ENCODE results near the gene CST9L.

- no peak for TF ChIP-seq EZH2 (IDR thresholded peaks at IDR 0.05; ENCODE audit: low read depth)
- TF ChIP-seq CTCF (conservative IDR thresholded peaks at IDR 0.05) = no peak
These were observed 41.3 kb upstream of the CST9L start for GRCh38 chr20:23609486-23610109.
